ENCODE results near the gene OR6X1.
"Not testable (repeated sequence)": the region's sequence is repeated elsewhere in the genome, so short reads cannot be mapped to it uniquely, and the experiment has no call there.

OR6X1 gene

DNA sequence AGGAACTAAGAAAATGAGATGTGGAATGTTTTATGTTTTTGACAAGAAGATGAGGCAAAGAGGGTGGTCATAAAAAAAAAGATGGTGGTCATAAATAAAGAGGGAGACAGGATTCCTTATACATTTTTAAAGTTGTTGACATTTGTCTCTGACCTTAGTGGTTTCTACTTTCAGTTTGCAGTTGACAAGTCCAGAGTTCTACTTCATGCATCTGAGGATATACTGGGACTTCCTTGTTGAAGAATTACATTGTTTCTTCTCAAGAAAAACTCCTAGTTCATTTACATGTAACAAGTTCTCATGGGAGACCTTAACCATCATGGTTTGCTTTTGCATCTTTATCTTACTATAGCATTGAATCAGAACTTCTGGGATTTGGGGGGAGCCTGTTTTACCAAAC, 1.2 kb downstream of the OR6X1 start:
- no peak for DNase-seq (ENCODE audit: low read depth in 2 of 2)

DNA sequence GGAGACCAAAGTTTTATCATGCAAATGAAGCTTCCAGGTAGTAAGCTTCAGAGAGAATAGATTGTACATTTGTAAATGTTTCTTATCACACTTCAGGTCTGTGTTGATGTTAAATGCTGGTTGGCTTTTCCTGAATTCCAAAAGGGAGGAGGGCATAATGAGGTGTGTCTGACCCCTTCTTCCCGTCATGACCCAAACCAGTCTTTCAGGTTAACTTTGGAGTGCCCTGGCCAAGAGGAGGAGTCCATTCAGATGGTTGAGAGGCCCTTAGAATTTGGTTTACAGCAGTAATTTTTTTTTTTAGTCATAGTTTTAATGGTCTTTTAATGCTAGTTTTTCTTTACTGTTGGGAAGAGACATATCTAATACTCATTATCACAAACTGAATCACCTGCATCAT, 2.5 kb downstream of the OR6X1 start:
- no peak for DNase-seq (ENCODE audit: low read depth in 2 of 2)

DNA sequence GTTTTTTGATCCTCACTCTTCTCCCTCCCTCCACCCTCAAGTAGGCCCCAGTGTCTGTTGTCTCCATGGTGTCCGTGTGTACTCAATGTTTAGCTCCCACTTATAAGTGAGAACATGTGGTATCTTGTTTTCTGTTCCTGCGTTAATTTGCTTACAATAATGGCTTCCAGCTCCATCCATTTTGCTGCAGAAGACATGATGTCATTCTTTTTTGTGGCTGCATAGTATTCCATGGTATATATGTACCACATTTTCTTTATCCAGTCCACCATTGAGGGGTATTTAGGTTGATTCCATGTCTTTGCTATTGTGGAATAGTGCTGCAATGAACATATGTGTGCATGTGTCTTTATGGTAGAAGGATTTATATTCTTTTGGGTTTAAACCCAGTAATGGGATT, 6.0 kb downstream of the OR6X1 start:
- DNase-seq (ENCODE audit: low read depth in 2 of 2) = not testable (repeated sequence)

DNA sequence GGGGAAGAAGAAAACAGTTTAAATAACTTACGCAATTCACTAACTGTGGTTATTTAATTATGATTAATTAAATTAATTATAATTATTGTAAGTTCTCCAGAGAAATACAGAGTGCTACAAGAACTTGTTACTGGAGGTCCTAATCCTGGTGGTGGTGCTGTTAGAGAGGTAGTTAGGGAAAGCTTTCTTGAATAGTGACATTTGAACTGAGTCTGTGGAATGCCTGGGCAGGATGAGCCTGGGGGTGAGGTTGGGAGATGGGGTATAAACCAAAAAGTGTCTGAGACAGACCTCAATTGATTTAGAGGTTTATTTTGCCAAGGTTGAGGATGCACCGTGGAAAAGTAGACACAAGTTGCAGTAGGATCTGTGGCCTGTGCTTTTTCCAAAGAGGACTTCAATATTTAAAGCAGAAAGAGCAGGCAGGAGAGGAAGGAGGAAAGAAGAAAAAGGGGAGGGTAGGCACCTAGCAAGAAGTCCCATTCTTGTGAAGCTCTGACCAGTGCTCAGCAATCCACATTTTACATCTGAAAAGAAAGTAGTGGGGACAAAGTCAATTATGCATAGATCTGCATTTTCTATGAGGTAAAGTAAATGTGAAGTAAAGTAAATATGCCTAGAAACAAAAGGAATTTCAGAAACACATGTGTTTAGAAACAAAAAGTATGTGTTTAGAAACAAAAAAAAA, 8.4 kb downstream of the OR6X1 start:
- DNase-seq (ENCODE audit: low read depth in 2 of 2) = no peak

DNA sequence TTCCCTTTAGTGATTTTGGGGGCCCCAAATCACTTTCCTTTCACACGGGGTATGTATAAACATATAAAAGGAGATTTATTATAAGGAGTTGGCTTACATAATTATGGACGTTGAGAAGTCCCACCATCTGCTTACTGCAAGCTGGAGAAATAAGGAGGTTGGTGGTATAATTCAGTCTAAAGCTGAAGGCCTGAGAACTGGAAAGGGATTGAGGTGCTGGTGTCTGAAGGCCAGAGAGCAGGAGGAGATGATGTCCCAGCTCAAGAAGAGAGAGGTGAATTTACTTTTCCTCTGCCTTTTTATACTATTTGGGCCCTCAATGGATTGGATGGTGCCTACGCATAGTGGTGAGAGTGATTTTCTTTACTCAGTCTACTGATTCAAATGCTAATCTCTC, 11.6 kb downstream of the OR6X1 start:
- DNase-seq (ENCODE audit: low read depth in 2 of 2) = no peak

DNA sequence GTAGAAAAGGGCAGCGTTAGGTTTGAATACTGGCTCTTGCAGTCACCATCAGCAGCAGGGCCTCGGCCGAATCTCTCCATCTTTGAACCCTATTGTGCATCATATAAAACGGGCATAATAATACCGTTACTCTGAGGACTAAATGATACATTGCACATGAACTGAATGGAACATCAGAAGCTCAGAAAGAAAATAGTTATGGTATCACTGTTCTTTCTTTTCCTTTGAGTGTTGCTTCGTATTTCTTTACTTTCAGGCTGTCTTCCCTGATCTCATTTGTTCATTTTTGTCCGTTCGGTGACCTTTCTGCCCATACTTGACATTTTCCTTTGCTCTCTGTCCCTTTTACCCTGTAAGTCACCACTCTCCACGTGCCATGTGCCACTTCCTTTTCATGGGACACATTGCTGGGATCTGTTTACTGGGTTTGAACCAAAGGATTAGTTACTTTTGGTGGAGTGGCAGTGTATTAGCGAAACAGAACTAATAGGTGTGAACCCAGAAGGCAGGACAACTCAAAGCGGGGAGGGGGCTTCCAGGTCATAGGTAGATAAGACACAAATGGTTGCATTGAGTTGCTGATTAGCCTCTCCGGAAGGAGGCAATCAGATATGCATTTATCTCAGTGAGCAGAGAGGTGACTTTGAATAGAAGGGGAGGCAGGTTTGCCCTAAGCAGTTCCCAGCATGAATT, 12.1 kb downstream of the OR6X1 start:
- DNase-seq (ENCODE audit: low read depth in 2 of 2) = no peak

DNA sequence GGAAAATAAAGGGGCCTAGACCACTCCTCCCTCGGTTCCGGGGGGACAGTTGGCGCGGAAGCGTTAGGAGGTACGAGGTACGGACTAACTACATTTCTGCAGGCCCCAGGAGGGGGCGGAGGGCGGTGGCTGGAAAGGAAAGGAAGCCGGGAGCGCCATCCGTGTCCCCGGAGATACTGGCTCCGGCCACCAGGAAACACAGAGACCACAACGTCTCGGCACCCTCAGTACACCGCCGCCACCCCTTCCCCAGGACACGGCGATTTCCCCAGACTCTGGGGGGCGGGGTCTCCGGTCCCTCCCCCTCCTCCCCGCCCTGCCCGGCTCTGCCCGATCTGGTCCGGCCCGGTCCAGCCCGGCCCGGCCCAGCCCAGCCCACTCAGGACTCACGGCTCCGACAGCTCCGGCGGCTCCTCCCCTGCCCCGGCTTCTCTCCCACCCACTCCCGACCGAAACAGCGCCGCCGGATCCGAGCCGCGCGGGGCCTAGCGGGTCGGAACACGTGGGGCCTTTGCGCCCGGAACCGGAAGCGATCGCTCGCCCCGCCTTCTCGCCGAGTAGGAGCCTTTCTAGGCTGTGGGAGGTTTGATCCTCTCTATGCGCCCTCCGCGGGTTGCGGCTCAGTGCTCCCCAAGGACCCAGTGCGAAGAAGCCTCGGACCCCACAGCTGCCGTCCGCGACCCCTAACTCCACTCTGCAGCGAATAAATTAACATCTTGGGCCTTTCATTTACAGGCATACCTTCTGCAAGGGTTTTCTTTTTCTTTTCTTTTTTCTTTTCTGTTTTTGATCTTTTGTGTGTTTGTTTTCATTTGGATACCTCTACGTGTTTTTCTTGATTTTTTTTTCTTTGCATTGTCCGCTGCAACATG, 12.9 kb downstream of the OR6X1 start, which contains the start of gene ZNF202:
TSS of gene ZNF202 (minus strand) at position 502 of the 872 bp plus-strand sequence. CDS start 10,772 bp downstream, outside the sequence.
- DNase-seq (ENCODE audit: low read depth in 2 of 2) = peak; percentile 88 to 89

DNA sequence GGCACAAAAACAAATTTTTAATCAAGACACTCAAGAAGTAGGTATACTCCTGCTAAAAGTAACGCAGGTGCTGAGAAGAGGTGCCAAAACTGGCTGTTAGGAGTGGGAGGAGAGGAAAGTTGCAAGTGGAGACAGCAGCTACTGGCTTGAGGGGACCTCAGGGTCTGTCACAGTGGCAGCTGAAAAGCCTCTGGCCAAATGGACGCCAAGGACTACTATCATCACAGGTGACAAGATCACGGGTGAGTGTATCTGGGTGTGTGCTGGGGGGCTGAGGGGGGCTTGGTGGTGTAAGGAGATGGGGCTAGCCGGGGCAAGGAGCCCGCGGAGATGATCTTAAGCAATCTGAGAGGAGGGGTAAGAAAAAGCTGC, 13.5 kb downstream of the OR6X1 start:
- DNase-seq (ENCODE audit: low read depth in 2 of 2) = no peak

DNA sequence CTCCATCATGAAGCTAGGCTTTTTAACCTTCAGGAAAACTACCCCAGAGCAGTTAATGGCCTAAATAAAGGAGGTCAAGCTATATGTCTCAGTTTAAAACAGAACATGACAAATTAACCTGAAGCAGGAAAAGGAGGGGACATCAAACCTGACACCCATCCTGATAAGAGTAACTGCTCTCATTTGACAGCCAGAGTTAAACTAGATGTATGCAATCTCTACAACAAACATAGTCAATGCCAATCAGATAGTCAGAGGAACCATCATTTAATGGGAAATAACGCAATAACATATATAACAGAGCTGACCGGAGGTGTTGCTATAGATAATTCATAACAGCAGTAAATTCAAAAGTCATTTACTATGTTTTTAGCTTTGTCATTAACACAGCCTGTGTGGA, 15.9 kb downstream of the OR6X1 start:
- DNase-seq (ENCODE audit: low read depth in 2 of 2) = no peak

DNA sequence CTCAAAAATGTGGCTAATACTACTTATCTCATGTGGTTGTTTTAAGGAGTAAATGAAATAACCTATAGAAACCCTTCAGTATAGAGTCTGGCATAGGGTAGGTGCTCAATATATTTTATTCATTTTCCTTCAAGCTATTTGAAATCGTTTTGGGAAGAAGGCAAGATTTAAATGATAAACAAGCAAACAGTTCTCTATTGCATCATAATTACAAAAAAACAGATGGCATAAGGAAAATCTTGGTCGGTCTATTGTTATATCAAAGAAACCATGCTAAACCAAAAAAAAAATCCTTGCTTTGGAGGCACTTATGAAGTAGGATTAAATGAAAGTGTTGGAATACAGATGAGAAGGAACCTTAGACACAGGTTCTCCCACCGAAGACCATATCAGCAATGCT, 17.5 kb downstream of the OR6X1 start:
- DNase-seq (ENCODE audit: low read depth in 2 of 2) = no peak

DNA sequence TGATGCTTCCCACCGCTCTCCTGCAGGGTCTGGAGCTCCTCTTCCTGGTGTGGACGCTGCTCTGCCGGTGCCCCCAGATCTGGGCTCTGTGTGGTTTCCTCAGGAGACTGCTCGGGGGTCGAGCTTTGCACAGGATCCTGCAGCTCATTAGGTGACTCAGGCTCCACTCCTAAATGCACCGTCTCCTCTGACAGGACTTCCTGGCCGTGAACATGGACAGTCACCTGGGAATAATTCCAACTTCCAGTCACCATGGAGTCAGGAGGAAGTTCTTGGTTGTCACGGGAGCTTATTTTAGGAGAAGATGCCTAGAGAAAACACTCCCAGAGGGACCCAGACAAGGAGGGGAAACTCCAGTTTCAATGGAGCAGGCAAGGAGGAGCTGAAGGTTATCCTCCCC, 24.7 kb downstream of the OR6X1 start:
- no peak for DNase-seq (ENCODE audit: low read depth in 2 of 2)

DNA sequence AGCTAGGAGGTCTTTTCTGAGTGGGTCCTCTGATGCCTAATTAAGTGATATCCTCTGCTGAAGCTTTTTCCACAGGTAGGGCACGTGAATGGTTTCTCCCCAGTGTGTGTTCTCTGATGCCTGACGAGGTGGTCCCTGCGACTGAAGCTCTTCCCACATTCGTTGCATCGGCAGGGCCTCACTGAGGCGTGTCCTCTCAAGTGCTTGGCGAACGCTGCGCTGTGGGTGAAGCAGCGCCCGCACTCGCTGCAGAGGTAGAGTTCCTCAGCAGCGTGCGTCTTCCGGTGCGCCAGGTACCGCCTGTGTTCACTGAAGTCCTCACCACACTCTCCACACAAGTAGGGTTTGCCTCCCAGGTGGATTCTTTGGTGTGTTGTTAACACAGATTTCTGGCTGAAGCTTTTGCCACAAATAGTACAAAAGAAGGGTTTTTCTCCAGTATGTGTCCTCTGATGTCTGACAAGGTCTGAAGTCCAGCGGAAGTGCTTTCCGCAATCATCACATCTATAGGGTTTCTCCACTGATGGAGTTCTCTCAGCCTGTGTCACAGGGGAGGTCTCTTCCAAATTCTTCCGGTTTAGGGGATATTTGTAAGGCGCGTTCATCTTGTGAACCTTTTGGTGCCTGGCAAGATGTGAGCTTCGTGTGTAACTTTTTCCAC, 28.2 kb downstream of the OR6X1 start:
- no peak for DNase-seq (ENCODE audit: low read depth in 2 of 2)

DNA sequence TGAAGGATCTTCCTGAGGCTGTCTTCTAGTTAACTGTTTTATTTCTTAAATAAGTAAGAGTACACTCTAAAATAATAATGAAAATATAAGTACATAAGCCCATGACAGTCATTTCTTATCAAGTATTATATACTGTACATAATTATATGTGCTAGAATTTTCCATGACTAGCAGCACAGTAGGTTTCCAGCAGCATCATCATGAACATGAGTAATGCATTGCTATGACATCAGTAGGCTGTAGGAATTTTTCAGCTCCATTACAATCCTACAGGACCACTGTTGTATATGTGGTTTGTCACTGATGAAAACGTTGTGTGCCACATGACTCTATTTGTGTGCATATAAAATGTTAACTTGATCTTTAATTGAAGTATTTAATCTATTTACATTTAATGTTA, 34.9 kb downstream of the OR6X1 start:
- DNase-seq (ENCODE audit: low read depth in 2 of 2) = no peak

DNA sequence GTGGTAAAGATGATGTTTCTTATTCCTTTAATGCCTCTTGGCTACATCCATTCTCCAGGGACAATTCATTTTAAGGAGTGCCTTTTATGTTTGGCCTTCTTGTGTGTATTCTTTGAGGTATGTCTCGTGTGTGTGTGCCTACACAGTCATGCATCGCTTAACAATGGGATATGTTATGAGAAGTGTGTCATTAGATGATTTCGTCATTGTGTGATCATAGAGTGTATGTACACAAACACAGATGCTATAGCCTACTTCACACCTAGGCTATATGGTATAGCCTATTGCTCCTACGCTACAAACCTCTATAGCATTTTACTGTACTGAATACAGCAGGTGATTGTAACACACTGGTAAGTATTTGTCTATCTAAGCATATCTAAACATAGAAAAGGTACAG, 35.8 kb downstream of the OR6X1 start:
- DNase-seq (ENCODE audit: low read depth in 2 of 2) = no peak

DNA sequence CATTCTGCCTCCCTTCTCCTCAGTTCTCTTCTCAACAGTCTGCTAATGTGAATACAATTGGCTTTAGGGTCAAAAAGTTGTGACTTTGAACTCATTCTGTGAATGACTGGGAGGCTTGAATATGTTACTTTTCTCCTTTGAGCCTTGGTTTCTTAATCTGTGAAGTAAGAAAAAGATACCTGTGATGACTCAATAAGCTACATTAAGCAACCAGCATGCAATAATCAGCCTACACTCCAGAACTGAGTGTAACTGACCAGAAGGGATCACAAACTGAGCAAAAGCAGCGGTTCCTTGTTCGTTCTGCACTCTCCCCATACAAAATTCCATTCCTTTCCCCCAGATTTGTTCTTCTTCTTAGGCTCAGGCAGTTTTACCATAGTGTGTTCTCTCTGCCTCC, 36.3 kb downstream of the OR6X1 start:
- no peak for DNase-seq (ENCODE audit: low read depth in 2 of 2)

DNA sequence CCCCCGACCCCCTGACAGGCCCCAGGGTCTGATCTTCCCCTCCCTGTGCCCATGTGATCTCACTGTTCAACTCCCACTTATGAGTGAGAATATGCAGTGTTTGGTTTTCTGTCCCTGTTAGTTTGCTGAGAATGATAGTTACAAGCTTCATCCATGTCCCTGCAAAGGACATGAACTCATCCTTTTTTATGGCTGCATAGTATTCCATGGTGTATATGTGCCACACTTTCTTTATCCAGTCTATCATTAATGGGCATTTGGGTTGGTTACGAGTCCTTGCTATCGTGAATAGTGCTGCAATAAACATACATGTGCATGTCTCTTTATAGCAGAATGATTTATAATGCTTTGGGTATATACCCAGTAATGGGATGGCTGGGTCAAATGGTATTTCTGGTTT, 41.7 kb downstream of the OR6X1 start:
- DNase-seq (ENCODE audit: low read depth in 2 of 2) = not testable (repeated sequence)

DNA sequence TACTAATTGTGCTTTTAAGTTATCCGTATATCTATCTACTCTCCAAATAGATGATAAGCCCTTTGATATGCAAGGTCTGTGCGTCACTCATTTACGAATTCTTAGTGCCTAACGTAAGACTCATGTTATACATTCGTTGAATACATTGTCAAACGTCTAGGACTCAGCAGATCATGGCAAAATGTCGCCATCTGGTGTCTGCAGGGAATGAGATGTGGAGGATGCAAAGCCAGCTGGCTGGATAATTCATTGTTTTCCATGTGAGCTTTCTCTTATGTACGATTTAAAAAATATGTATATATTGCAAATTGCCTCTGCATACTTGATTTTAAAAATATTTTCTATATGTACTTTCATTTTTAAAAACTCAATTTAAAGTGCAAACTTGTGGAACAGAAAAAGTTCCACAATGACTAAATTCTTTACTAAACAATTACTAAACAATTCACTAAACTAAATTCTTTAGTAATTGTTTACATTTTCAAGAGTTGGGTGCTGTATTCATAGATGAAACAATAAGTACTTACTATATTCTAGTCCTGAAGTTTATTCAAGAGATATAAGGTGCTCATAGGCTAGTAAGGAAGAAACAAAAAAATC, 46.6 kb downstream of the OR6X1 start:
- peak; percentile 31 to 41 for DNase-seq (ENCODE audit: low read depth in 2 of 2)

DNA sequence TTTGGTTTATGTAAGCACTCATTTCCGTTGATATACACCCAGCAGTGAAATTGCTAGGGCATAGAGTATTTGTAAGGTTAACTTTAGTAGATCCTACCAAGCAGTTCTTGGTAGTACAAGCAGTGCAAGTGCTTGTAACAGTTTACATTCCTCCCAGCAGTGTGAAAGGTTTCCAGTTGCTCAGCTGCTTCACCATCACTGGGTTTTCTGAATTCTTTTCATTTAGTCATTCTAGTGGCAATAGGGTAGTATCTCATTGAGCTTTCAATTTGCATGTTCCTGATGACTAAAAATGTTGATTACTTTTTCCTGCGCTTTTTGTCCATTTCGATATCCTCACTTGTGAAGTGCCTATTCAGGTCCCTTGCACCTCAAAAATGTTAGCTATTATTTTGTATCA, 47.1 kb downstream of the OR6X1 start:
- no peak for DNase-seq (ENCODE audit: low read depth in 2 of 2)

DNA sequence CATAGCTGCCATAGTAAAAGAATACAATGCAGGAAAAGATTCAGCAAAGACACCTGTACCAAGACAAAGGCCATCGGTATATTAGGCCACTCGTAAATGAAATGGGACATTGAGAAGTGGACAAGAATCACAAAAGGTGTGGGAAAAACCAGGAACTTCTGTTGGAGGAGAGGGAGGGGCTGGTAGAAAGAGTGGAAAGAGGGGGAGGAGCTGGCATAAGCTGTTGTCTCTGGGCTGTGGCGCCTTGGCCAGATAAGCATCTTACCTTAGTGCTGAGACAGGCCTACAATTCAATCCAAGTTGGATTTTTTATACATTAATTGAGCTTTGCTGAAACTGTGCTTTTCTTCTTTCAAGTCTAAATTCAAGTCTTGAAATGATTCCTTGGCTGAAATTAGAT, 50.0 kb downstream of the OR6X1 start:
- no peak for DNase-seq (ENCODE audit: low read depth in 2 of 2)
